HEK293 (cell line): ENCODE results near the gene CEP170B.

Experiments used
- CTCF ChIA-PET: fragments of 350-600 bp; formaldehyde crosslinking; extraction: SDS; loops from one replicate; lab custom pipeline; 2021; ENCODE audit warnings: antibody characterized with exemption; lab: Yijun Ruan, JAX
- POLR2A ChIA-PET: fragments of 300-600 bp; formaldehyde crosslinking; extraction: SDS; loops from one replicate; lab custom pipeline; 2020; ENCODE audit warnings: antibody characterized with exemption, inconsistent platforms; lab: Yijun Ruan, JAX
- H3K27ac ChIP-seq: fragments of 200-500 bp; sonication (Bioruptor generic); 2 replicates; pipeline ENCODE4 v1.5.1; 2014; ENCODE audit warnings: low read depth, low read length, control low read depth, inconsistent platforms; ENCODE audit errors: extremely low read depth
- H3K36me3 ChIP-seq, 2 experiments: fragments of 200-500 bp in 1 of 2; sonication (Bioruptor generic) in 1 of 2; 1 replicate in 1 of 2; 2 replicates in 1 of 2; pipeline ENCODE4 v1.5.1; 2014 to 2017; ENCODE audit warnings: inconsistent platforms in 2 of 2, low read length in 2 of 2; ENCODE audit not compliant: control insufficient read depth in 2 of 2, insufficient read depth in 1 of 2
- H3K4me1 ChIP-seq: fragments of 200-500 bp; sonication (Bioruptor generic); 2 replicates; pipeline ENCODE4 v1.5.1; 2014; ENCODE audit warnings: mild to moderate bottlenecking, low read length, inconsistent platforms; ENCODE audit not compliant: control insufficient read depth, insufficient read depth
- H3K4me3 ChIP-seq: 2 replicates; pipeline ENCODE4 v1.5.1; 2011; ENCODE audit warnings: low read depth, mild to moderate bottlenecking, control low read depth, low read length, moderate library complexity
- H3K9me3 ChIP-seq: fragments of 200-500 bp; sonication (Bioruptor generic); 2 replicates; pipeline ENCODE4 v1.5.1; 2014; ENCODE audit warnings: low read depth, low read length, inconsistent platforms; ENCODE audit not compliant: control insufficient read depth, insufficient read depth
- GLIS1 ChIP-seq: fragments of 450-650 bp; formaldehyde crosslinking; IDR thresholded peaks from 2 replicates; pipeline ENCODE4 v1.5.1; 2016; ENCODE audit warnings: missing biosample characterization, missing genetic modification characterization
- GLIS2 ChIP-seq: fragments of 450-650 bp; formaldehyde crosslinking; IDR thresholded peaks from 2 replicates; pipeline ENCODE4 v1.5.1; 2016; ENCODE audit warnings: missing biosample characterization, missing genetic modification characterization
- HIC1 ChIP-seq: fragments of 450-650 bp; formaldehyde crosslinking; IDR thresholded peaks from 2 replicates; pipeline ENCODE4 v1.5.1; 2016; ENCODE audit warnings: missing biosample characterization, missing genetic modification characterization
- OVOL3 ChIP-seq: fragments of 450-650 bp; formaldehyde crosslinking; IDR thresholded peaks from 2 replicates; pipeline ENCODE4 v1.5.1; 2016; ENCODE audit warnings: missing biosample characterization, missing genetic modification characterization
- PBX3 ChIP-seq: sonication (generic); formaldehyde crosslinking; IDR thresholded peaks from 2 replicates; pipeline ENCODE4 v1.8.1; 2022; ENCODE audit warnings: mild to moderate bottlenecking, moderate library complexity, missing genetic modification reagents
- PRDM4 ChIP-seq: fragments of 450-650 bp; formaldehyde crosslinking; IDR thresholded peaks from 2 replicates; pipeline ENCODE4 v1.5.1; 2017; ENCODE audit warnings: missing biosample characterization, missing genetic modification characterization
- ZBTB6 ChIP-seq: fragments of 450-650 bp; formaldehyde crosslinking; IDR thresholded peaks from 2 replicates; pipeline ENCODE4 v1.5.1; 2017; ENCODE audit warnings: missing biosample characterization, missing genetic modification characterization
- ZFP37 ChIP-seq: fragments of 450-650 bp; formaldehyde crosslinking; IDR thresholded peaks from 2 replicates; pipeline ENCODE4 v1.5.1; 2016; ENCODE audit warnings: missing biosample characterization, missing genetic modification characterization
- ZNF324 ChIP-seq: fragments of 450-650 bp; formaldehyde crosslinking; IDR thresholded peaks from 2 replicates; pipeline ENCODE4 v1.5.1; 2016; ENCODE audit warnings: missing biosample characterization, missing genetic modification characterization
- ZNF335 ChIP-seq: fragments of 450-650 bp; formaldehyde crosslinking; conservative IDR thresholded peaks from 2 replicates; pipeline ENCODE4 v1.5.1; 2016; ENCODE audit warnings: missing biosample characterization, missing genetic modification characterization
- ZNF513 ChIP-seq: fragments of 450-650 bp; IDR thresholded peaks from 2 replicates; pipeline ENCODE4 v1.5.1; 2018; ENCODE audit warnings: missing biosample characterization, missing genetic modification characterization
- ZNF521 ChIP-seq: fragments of 450-650 bp; formaldehyde crosslinking; IDR thresholded peaks from 2 replicates; pipeline ENCODE4 v1.5.1; 2017; ENCODE audit warnings: missing biosample characterization, mild to moderate bottlenecking, missing genetic modification characterization
- ZNF600 ChIP-seq: fragments of 450-650 bp; formaldehyde crosslinking; IDR thresholded peaks from 2 replicates; pipeline ENCODE4 v1.5.1; 2016; ENCODE audit warnings: missing biosample characterization, missing genetic modification characterization
- ZNF623 ChIP-seq: fragments of 450-650 bp; formaldehyde crosslinking; IDR thresholded peaks from 2 replicates; pipeline ENCODE4 v1.5.1; 2016; ENCODE audit warnings: missing biosample characterization, missing genetic modification characterization
- ZNF830 ChIP-seq: fragments of 450-650 bp; IDR thresholded peaks from 2 replicates; pipeline ENCODE4 v1.5.0; 2018; ENCODE audit warnings: missing biosample characterization, missing genetic modification characterization, low read depth, mild to moderate bottlenecking, moderate library complexity

The CEP170B gene

GRCh38 chr14:104875412-104875751 is 10.3 kb downstream of the CEP170B start (continued):
- TF ChIP-seq HIC1 (tag by site-specific recombination) (no peak), ZNF513 (tag by site-specific recombination) (no peak)
- TF ChIP-seq, all 188 proteins: peak for 0

GRCh38 chr14:104875811-104876210 is 10.7 kb downstream of the CEP170B start:
- H3K4me3 ChIP-seq, result no peak overlapping the region
- no peaks in the 10 kb centered on the region for H3K9me3 ChIP-seq
- no peak for TF ChIP-seq ZNF324
- TF ChIP-seq GLIS1 (tag by site-specific recombination), result peak; percentile 35
- TF ChIP-seq OVOL3 (tag by site-specific recombination), result no peak
- TF ChIP-seq ZNF335 (tag by site-specific recombination), result no peak
- TF ChIP-seq GLIS2 (tag by site-specific recombination), result peak; percentile 37
- no peak for TF ChIP-seq ZNF521 (tag by site-specific recombination)
- peak; percentile 14; the same call in 1 of the 2 replicates for TF ChIP-seq HIC1 (tag by site-specific recombination)
- TF ChIP-seq ZBTB6 (tag by site-specific recombination), result no peak
- TF ChIP-seq ZNF830 (tag by site-specific recombination), result no peak
- no peak for TF ChIP-seq ZNF623
- no peak for TF ChIP-seq PRDM4
- 0 out of 2 replicates have a peak, but pooled peaks have one; percentile 12 for TF ChIP-seq ZNF600
- no peak for TF ChIP-seq PBX3 (CRISPR knock-in tag)
- TF ChIP-seq ZFP37 (tag by site-specific recombination), result no peak
- 0 out of 2 replicates have a peak, but pooled peaks cover 2% of the 10 kb centered on the region for H3K4me1 ChIP-seq
- H3K27ac ChIP-seq, result no peak overlapping the region
- peaks cover 0 to 38% of the 10 kb centered on the region in 2 experiments; a peak in 2 of 3 replicates for H3K36me3 ChIP-seq
- CTCF ChIA-PET, result interaction anchor here (1.2 kb wide), 1 partner anchor 49 kb away, joined by 3 read pairs; no protein-coding TSS in a partner anchor
- POLR2A ChIA-PET, result interaction anchor here (1.3 to 1.4 kb wide), 2 partner anchors 9 to 11 kb away, joined by 3 to 6 read pairs; partner anchors contain the start of gene CEP170B
